Measurements from ENCODE around the gene C1QTNF12. TPM values are rescaled to one million over a fixed set of nuclear protein-coding genes. Genes with fewer than 3 reads are reported as not detected.

The C1QTNF12 gene
- total RNA-seq, 4 donors from 2014 or later = 3.1 to 8.2 TPM; not detected in 2

GRCh38 chr1:1262758-1263157 lies 16.2 kb upstream of the C1QTNF12 start:
- TF ChIP-seq, protein P1, sequence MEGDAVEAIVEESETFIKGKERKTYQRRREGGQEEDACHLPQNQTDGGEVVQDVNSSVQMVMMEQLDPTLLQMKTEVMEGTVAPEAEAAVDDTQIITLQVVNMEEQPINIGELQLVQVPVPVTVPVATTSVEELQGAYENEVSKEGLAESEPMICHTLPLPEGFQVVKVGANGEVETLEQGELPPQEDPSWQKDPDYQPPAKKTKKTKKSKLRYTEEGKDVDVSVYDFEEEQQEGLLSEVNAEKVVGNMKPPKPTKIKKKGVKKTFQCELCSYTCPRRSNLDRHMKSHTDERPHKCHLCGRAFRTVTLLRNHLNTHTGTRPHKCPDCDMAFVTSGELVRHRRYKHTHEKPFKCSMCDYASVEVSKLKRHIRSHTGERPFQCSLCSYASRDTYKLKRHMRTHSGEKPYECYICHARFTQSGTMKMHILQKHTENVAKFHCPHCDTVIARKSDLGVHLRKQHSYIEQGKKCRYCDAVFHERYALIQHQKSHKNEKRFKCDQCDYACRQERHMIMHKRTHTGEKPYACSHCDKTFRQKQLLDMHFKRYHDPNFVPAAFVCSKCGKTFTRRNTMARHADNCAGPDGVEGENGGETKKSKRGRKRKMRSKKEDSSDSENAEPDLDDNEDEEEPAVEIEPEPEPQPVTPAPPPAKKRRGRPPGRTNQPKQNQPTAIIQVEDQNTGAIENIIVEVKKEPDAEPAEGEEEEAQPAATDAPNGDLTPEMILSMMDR (IDR thresholded peaks at IDR 0.05) = no peak
- no peak for TF ChIP-seq POLR2A (IDR thresholded peaks at IDR 0.05)
- no peaks in the 10 kb centered on the region for H3K27me3 ChIP-seq
- no peaks in the 10 kb centered on the region for H3K4me1 ChIP-seq
- no peaks in the 10 kb centered on the region for H3K9me3 ChIP-seq
- no peak overlapping the region for H3K4me3 ChIP-seq
- no peak overlapping the region for H3K27ac ChIP-seq
- intact Hi-C loops (cut with DNase I; ENCODE audit: low total_unique reads) = no loop called here
- no peaks in the 10 kb centered on the region for H3K36me3 ChIP-seq
- DNase-seq = no peak

GRCh38 chr1:1262071-1262470 lies 15.5 kb upstream of the C1QTNF12 start:
- Histone ChIP-seq H3K4me3 (no peak overlapping the region), H3K27me3 (no peaks in the 10 kb centered on the region), H3K27ac (no peak overlapping the region), H3K4me1 (no peaks in the 10 kb centered on the region), H3K9me3 (no peaks in the 10 kb centered on the region), H3K36me3 (no peaks in the 10 kb centered on the region)
- no peak for TF ChIP-seq POLR2A (IDR thresholded peaks at IDR 0.05)
- TF ChIP-seq, protein P1 (IDR thresholded peaks at IDR 0.05) = no peak
- intact Hi-C loops (cut with DNase I; ENCODE audit: low total_unique reads) = no loop called here
- DNase-seq = no peak

DNA sequence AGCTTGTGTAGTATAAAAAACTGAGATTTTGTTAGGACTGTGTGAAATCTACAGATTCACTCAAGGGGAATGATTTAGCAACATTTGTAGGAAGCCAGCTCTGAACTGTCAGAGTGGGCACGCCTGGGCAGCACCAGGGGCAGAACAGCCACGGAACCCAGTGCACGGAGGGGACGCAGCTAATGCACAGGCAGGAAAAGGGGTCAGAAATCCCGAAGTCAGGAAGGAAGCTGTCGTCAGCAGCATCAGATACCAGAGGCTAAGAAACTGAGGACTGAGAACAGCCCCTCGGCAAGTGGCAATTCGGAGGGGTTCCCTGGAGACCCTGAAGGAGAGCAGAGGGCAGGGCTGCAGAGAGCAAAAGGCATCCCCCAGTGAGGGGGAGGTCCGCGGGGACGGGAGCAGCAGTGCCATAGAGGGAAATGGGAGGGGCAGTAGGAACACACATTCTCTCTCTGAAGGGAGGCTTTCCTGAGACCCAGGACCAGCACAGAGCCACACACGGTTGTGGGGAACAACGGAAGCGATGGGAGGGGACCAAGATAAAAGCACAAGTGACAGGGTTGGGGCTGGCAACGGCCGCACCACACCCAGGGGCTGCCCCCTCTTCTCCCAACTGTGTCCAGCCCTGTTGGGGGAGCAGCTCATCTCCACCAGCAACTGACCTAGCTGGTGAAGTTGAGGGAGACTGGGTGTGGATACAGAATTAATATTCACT lies 14.5 kb upstream of the C1QTNF12 start:
- Histone ChIP-seq H3K27me3 (no peaks in the 10 kb centered on the region), H3K36me3 (no peaks in the 10 kb centered on the region), H3K4me3 (no peak overlapping the region), H3K9me3 (no peaks in the 10 kb centered on the region), H3K27ac (no peak overlapping the region), H3K4me1 (no peaks in the 10 kb centered on the region)
- TF ChIP-seq, protein P1 (IDR thresholded peaks at IDR 0.05) = no peak
- no peak for TF ChIP-seq POLR2A (IDR thresholded peaks at IDR 0.05)
- intact Hi-C loops (cut with DNase I; ENCODE audit: low total_unique reads) = no loop called here
- no peak for DNase-seq

DNA sequence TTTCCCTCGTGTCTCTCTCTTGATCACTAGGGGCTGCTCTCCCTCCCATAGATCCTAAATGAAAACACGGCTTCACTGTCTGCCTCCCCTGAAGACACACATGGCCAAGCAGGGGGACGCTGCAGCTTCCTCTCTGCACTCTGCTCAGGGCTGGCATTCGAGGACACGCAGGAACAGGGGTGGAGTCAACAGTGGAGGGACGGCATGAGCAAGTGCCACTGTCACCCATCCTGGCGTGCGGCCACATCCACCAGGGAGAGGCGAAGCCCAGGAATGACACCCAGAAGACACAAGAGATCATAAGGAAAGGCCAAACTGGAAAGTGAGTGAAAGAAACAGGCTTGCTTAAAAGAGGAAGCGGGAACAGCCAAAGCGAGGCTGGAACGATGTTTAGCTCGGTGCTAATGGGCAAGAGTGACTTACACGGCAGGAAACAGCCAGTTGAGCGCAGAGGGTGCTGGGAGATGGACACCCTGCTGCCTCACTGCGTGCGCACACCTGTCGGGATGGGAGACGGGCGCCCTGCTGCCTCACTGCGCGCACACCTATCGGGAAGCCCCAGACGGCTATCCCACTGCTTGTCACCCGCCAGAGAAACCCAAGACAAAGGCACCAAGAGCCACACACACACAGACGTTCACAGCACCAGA lies 13.6 kb upstream of the C1QTNF12 start:
- H3K4me1 ChIP-seq = no peaks in the 10 kb centered on the region
- TF ChIP-seq, protein P1 (IDR thresholded peaks at IDR 0.05) = no peak
- TF ChIP-seq POLR2A (IDR thresholded peaks at IDR 0.05) = no peak
- intact Hi-C loops (cut with DNase I; ENCODE audit: low total_unique reads) = no loop called here
- no peaks in the 10 kb centered on the region for H3K9me3 ChIP-seq
- no peaks in the 10 kb centered on the region for H3K36me3 ChIP-seq
- no peak overlapping the region for H3K4me3 ChIP-seq
- H3K27me3 ChIP-seq = no peaks in the 10 kb centered on the region
- no peak overlapping the region for H3K27ac ChIP-seq
- no peak for DNase-seq

DNA sequence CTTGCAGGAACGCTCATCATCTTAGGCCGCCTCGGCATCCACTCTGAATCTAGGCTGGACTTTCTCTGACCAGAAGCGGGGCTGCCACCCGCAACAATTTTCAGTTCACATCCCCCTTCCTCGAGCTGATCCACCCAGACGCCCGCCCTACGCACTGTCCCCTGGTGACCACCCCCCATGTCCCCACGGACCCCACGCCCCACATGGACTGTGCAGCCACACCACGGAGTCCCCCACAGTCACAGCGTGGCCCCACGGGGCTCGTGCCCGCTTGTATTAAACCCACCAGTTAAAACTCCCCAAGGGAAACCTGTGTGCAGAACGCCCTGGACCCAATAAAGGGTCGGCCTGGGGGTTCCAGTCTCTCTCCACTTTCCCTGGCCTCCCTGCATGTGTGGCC lies 13.0 kb upstream of the C1QTNF12 start:
- no peaks in the 10 kb centered on the region for H3K27me3 ChIP-seq
- H3K27ac ChIP-seq = no peak overlapping the region
- no peak for TF ChIP-seq POLR2A (IDR thresholded peaks at IDR 0.05)
- TF ChIP-seq, protein P1 (IDR thresholded peaks at IDR 0.05) = no peak
- no peaks in the 10 kb centered on the region for H3K9me3 ChIP-seq
- intact Hi-C loops (cut with DNase I; ENCODE audit: low total_unique reads) = no loop called here
- H3K4me1 ChIP-seq = no peaks in the 10 kb centered on the region
- no peak overlapping the region for H3K4me3 ChIP-seq
- no peak for DNase-seq
- H3K36me3 ChIP-seq = no peaks in the 10 kb centered on the region
